Astrocyte of the cerebellum (primary cell): Measurements from ENCODE around the gene NPEPPS.

Experiments used
- DNase-seq: peaks from one replicate; pipeline ENCODE4 v3.0.0-alpha.2; 2011; ENCODE audit warnings: low read depth
- H3K4me3 ChIP-seq: 2 replicates; pipeline ENCODE4 v1.5.1; 2011; ENCODE audit warnings: mild to moderate bottlenecking, low read depth, low read length, moderate library complexity
- in situ Hi-C: cut with HindIII; loops from 2 replicates; pipeline ENCODE4 v1.10.0; 2017; ENCODE audit warnings: low sequenced_read_pairs
- TF ChIP-seq, protein P1 (sequence below): IDR thresholded peaks from 2 replicates; pipeline ENCODE4 v1.5.1; 2012; ENCODE audit warnings: low read length, low read depth, moderate library complexity, mild to moderate bottlenecking; ENCODE audit errors: missing control alignments

Gene NPEPPS

DNA sequence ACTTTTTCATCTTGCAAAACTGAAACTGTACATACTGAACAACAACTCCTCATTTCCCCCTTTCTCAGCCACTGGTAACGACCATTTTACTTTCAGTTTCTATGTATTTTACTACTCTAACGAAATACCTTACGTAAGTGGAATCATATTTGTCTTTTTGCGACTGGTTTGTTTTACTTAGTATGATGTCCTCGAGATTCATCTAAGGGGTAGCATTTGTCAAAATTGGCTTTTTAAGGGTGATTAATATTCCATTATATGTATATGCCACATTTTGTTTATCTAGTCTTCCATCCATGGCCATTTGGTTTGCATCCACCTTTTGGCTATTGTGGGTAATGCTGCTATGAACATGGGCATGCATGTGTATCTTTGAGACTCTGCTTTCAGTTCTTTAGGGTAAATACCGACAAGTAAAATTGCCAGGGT, 129.2 kb downstream of the NPEPPS start:
- H3K4me3 ChIP-seq = no peak overlapping the region
- TF ChIP-seq, protein P1, sequence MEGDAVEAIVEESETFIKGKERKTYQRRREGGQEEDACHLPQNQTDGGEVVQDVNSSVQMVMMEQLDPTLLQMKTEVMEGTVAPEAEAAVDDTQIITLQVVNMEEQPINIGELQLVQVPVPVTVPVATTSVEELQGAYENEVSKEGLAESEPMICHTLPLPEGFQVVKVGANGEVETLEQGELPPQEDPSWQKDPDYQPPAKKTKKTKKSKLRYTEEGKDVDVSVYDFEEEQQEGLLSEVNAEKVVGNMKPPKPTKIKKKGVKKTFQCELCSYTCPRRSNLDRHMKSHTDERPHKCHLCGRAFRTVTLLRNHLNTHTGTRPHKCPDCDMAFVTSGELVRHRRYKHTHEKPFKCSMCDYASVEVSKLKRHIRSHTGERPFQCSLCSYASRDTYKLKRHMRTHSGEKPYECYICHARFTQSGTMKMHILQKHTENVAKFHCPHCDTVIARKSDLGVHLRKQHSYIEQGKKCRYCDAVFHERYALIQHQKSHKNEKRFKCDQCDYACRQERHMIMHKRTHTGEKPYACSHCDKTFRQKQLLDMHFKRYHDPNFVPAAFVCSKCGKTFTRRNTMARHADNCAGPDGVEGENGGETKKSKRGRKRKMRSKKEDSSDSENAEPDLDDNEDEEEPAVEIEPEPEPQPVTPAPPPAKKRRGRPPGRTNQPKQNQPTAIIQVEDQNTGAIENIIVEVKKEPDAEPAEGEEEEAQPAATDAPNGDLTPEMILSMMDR = no peak
- in situ Hi-C loops = no loop called here
- DNase-seq = no peak

DNA sequence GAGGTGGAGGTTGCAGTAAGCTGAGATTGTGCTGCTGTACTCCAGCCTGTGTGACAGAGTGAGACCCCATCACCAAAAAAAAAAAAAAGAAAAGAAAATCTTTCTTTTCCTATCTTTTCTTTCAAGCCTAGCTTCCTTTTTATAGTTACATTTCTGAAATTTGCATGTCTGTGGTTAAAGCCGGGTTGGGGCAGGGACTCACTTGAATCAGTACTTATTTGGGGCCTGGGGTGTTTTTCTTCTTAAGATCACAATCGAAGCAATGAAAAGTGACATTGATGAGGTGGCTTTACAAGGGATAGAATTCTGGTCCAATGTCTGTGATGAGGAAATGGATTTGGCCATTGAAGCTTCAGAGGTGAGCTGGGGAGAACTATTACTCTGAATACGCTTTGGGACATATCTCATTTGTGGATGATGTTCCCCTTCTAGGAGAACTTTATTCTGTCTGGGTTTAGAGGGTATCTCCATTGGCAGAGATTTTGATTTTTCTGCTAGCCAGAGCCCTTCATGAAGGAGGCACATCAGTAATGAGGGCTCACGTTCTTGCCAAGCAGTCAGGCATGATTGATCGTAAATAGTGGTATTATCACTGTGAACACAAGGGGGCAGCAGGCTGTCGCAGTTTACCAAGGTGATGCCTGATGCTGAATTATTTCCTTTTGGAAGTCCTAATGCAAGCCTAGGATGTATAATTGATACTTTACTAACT, 133.2 kb downstream of the NPEPPS start:
- TF ChIP-seq, protein P1 = peak; percentile 81
- in situ Hi-C loops = no loop called here
- DNase-seq = peak; percentile 45
- no peak overlapping the region for H3K4me3 ChIP-seq

DNA sequence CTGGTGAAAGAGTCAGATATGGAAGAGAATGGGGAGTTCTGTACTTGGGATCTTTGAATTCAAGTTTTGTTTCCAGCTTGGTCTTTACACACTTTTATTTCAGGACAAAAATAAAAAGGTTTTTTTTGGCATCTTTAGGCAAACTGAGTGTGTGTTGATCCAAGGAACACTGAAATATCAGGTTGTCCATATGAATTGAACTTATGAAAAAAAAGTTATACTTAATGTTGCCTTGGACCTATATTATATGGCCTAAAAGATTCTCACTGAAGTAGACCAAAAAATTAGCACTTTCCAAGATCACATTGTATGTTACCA, 133.7 kb downstream of the NPEPPS start:
- no peak overlapping the region for H3K4me3 ChIP-seq
- no peak for DNase-seq
- in situ Hi-C loops = no loop called here

DNA sequence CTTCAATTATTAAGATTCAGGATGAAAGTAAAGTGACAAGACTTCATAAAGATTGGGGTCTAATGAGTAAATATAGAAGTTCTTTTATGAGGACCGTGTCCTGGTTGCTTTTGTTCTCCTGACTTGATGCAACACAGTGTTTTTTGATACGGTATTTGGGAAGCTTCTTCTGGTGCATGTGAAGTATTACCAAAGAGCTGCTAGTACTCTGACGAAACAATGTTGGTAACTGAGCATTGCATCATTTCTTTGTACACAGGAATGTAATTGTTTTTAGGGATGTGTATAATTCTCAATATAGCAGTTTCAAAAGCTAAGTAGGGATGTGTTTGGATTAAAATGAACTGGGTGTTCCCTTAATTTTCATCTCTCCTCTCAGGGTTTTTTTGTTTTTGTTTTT, 134.7 kb downstream of the NPEPPS start:
- H3K4me3 ChIP-seq = no peak overlapping the region
- in situ Hi-C loops = no loop called here
- DNase-seq = no peak
- TF ChIP-seq, protein P1 = no peak

More for the DNA sequence above, 133.7 kb downstream of the NPEPPS start:
- TF ChIP-seq, protein P1 = no peak

DNA sequence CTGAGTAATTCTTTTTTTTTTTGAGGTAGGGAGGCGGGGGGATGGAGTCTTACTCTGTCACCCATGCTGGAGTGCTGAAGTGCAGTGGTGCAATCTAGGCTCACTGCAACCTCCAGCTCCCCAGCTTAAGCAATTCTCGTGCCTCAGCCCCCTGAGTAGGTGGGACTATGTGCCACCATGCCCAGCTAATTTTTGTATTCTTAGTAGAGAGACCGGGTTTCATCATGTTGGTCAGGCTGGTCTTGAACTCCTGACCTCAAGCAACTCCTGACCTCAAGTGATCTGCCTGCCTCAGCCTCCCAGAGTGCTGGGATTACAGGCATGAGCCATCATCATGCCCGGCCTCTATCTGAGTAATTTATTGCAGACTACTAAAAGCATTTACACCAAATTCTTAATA, 138.2 kb downstream of the NPEPPS start:
- in situ Hi-C loops = no loop called here
- DNase-seq = no peak
- no peak overlapping the region for H3K4me3 ChIP-seq
- TF ChIP-seq, protein P1 = no peak

DNA sequence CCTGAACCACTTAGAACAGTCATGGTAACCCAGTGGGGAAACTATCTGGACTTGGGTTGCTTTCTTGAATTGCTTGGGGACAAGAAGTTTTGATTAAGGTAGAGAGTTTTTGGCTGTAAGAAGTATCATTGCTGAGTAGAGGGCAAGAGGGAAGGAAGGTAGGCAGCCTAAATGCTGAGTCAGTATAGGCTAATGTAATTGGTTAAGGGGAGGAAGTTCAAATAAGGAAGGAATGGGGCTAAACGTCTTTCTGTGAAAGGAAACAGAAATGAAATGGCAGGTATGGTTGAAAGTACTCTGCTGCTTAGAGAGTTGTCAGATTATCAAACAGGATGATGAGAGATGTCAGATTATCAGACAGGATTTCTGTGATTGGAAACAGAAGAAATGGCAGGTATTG, 139.2 kb downstream of the NPEPPS start:
- TF ChIP-seq, protein P1 = no peak
- H3K4me3 ChIP-seq = no peak overlapping the region
- in situ Hi-C loops = no loop called here
- DNase-seq = no peak
